ENCODE measurements around the gene VWA7.

The VWA7 gene

DNA sequence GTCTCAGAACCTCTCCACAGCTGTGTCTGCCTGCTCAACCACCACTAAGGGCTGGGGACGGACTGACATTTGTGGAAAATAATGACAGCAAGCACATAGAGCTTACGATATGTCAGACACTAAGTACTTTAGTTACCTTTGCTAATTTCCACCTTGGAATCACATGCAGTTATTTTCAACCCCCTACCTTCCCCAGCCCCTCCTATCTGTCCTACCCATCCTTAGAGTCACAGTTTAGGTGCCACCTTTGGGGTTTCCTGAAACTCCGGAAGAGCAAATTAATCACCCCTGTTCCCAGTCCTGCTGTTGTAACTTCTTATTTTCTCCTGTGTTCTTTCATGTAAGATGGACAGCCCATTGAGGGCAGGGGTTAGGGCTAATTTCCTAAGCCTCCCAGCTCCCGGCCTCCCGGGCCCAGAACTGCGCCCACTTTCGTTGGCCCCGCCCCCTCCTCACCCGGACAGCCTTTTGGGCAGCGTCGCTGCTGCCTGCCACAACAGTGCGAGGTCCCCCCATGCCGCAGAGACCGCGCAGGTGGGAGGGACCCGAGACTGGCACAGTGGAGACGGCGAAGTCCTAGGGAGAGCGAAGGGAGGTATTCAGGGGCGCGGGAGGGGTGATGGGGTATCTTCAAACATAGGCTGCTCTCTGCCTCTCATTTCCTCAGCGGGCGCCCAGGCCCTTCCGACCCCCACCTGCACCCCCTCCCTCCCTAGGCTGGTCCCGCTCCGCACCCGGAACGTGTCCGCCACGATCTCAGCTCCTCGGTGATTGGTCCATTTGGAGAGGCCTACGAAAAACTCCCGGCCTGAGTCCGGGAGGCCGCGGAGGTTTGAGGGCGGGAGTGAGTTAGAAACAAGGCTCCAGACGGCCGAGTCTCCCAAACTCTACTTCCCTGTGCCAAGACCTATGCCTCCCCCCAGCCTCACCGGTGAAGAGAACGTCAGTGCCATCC lies 49.1 kb downstream of the VWA7 start:
- no peak overlapping the region for H3K4me3 ChIP-seq (replicated peaks; ENCODE audit: low read depth, low read length)
- peaks cover 4% of the 10 kb centered on the region; the same call in 1 of the 2 replicates for H3K36me3 ChIP-seq (ENCODE audit: control insufficient read depth, insufficient read depth, low read length)
- TF ChIP-seq, protein P1, sequence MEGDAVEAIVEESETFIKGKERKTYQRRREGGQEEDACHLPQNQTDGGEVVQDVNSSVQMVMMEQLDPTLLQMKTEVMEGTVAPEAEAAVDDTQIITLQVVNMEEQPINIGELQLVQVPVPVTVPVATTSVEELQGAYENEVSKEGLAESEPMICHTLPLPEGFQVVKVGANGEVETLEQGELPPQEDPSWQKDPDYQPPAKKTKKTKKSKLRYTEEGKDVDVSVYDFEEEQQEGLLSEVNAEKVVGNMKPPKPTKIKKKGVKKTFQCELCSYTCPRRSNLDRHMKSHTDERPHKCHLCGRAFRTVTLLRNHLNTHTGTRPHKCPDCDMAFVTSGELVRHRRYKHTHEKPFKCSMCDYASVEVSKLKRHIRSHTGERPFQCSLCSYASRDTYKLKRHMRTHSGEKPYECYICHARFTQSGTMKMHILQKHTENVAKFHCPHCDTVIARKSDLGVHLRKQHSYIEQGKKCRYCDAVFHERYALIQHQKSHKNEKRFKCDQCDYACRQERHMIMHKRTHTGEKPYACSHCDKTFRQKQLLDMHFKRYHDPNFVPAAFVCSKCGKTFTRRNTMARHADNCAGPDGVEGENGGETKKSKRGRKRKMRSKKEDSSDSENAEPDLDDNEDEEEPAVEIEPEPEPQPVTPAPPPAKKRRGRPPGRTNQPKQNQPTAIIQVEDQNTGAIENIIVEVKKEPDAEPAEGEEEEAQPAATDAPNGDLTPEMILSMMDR (IDR thresholded peaks at IDR 0.05; ENCODE audit: insufficient read depth, low read length, poor library complexity, severe bottlenecking): no peak
- H3K27me3 ChIP-seq (replicated peaks; ENCODE audit: control insufficient read depth, insufficient read depth, low read length): no peaks in the 10 kb centered on the region
- DNase-seq (ENCODE audit: extremely low read depth, insufficient read length): peak; percentile 69

DNA sequence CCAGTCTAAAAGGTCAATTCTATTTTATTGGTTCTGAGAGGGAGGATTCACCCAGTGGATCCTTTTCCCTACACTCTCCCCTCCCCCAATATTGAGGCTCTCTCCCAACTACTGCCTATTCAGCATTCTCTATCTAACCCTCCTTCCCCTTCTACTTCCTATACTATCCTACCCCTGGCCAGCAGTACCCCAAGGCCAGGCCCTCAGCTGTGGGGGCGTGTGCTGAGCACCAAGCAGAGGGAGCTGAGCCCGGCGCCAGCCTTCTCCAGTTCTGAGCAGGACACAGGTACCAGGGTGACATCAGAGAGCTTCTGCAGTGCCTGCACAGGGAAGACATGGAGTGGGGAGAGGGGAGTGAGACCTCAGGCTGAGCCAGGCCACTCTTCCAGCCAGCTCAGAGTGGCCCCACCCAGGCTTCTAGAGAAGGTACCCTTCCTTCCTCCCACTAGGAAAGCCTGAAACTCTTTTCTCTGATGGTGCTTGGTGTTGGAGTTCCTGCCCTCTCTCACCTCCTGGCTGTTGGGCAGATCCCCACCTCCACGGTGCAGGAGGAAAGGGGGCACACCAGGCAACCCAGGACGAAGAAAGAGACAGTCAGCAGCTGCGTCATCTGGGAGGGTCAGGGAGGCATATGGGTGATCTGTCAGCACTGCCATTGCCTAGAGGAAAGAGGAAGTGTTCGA lies 50.0 kb downstream of the VWA7 start:
- DNase-seq (ENCODE audit: extremely low read depth, insufficient read length): no peak
- TF ChIP-seq, protein P1 (IDR thresholded peaks at IDR 0.05; ENCODE audit: insufficient read depth, low read length, poor library complexity, severe bottlenecking): no peak
- H3K27me3 ChIP-seq (replicated peaks; ENCODE audit: control insufficient read depth, insufficient read depth, low read length): no peaks in the 10 kb centered on the region
- peaks cover 4% of the 10 kb centered on the region; the same call in 1 of the 2 replicates for H3K36me3 ChIP-seq (ENCODE audit: control insufficient read depth, insufficient read depth, low read length)
- H3K4me3 ChIP-seq (replicated peaks; ENCODE audit: low read depth, low read length): no peak overlapping the region

DNA sequence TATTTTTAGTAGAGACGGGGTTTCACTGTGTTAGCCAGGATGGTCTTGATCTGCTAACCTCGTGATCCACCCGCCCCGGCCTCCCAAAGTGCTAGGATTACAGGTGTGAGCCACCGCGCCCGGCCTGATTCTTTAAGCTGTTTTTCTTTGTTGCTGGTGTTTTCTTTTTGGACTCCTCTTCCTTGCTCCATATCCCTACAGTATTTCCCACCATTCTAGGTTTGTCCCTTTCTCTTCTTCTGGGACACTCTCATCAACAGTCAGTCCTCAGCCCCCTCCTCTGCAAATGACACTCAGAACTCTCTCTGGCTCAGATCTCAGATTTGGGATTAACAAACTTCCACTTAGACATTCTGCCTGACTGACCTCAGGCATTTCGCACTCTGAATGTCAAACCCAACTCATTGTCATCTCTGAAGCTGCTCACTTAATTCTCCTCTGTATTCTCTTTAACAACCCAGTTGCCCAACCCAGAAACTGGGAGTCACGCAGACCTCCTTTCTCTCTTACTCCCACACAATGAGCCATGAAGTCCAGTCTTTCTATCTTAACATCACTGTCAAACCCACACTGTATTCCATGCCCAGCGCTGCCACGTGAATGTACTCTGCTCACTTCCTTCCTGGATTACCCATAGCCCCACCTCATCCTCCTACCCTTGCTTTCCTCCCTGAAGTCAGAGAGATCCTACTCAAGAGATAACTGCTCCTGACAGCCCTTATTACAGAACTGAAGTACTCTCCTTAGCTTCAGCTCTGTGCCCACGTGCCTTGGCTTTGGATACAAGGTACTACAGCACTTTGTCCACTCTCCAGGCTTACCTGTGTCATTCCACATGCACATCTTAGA lies 51.4 kb downstream of the VWA7 start:
- no peaks in the 10 kb centered on the region for H3K36me3 ChIP-seq (ENCODE audit: control insufficient read depth, insufficient read depth, low read length)

GRCh38 chr6:31723980-31724691 lies 53.0 kb downstream of the VWA7 start:
- H3K27me3 ChIP-seq (replicated peaks; ENCODE audit: control insufficient read depth, insufficient read depth, low read length): no peaks in the 10 kb centered on the region
- TF ChIP-seq, protein P1 (IDR thresholded peaks at IDR 0.05; ENCODE audit: insufficient read depth, low read length, poor library complexity, severe bottlenecking): no peak
- no peaks in the 10 kb centered on the region for H3K36me3 ChIP-seq (ENCODE audit: control insufficient read depth, insufficient read depth, low read length)
- H3K4me3 ChIP-seq (replicated peaks; ENCODE audit: low read depth, low read length): no peak overlapping the region
- DNase-seq (ENCODE audit: extremely low read depth, insufficient read length): no peak

More for the DNA sequence above, 51.4 kb downstream of the VWA7 start:
- TF ChIP-seq, protein P1 (IDR thresholded peaks at IDR 0.05; ENCODE audit: insufficient read depth, low read length, poor library complexity, severe bottlenecking): no peak
- no peaks in the 10 kb centered on the region for H3K27me3 ChIP-seq (replicated peaks; ENCODE audit: control insufficient read depth, insufficient read depth, low read length)
- no peak for DNase-seq (ENCODE audit: extremely low read depth, insufficient read length)
- no peak overlapping the region for H3K4me3 ChIP-seq (replicated peaks; ENCODE audit: low read depth, low read length)
